Hepatocyte (in vitro differentiated cells): Measurements from ENCODE around the gene TNNC1.

ENCODE experiments used
- CTCF ChIP-seq: fragments of 200-600 bp; sonication (generic); IDR thresholded peaks from 2 replicates; pipeline ENCODE4 v1.5.1; 2016; ENCODE audit warnings: antibody characterized with exemption, mild to moderate bottlenecking; ENCODE audit not compliant: poor library complexity
- EZH2phosphoT487 ChIP-seq: fragments of 200-600 bp; sonication (generic); IDR thresholded peaks from one replicate; pipeline ENCODE4 v1.6.1; 2018; ENCODE audit warnings: antibody characterized with exemption, mild to moderate bottlenecking, low read depth, moderate library complexity; ENCODE audit not compliant: unreplicated experiment, severe bottlenecking

- TF ChIP-seq CTCF (no peak), EZH2phosphoT487 (no peak)
Measured at GRCh38 chr3:52479037-52479876, 25.4 kb upstream of the TNNC1 start.
